ENCODE results near the gene DUSP28. TPM values are rescaled to one million over a fixed set of nuclear protein-coding genes. Genes with fewer than 3 reads are reported as not detected.
A peak's percentile ranks its signal among the peaks of the same experiment; 100 is the strongest.

The DUSP28 gene
- total and polyA plus RNA-seq, 2 of the 13 experiments (the other 11 are each of a cell fraction or from before 2014, with no cell fraction given) = 5.2 to 8.6 TPM

- no peak for TF ChIP-seq ZNF503 (CRISPR knock-in tag; IDR thresholded peaks at IDR 0.05)
- TF ChIP-seq CCAR2 (optimal IDR thresholded peaks at IDR 0.05; ENCODE audit: low read depth, low read length) = no peak
- no peak for TF ChIP-seq ZNF441 (CRISPR knock-in tag; IDR thresholded peaks at IDR 0.05; ENCODE audit: borderline replicate concordance)
Measured at GRCh38 chr2:240584486-240585031, 24.4 kb downstream of the DUSP28 start (continued).

- no TSS peak for BruUV-seq (replicated peaks)
- H3K79me2 ChIP-seq (ENCODE audit: insufficient read depth, low read length) = peaks cover 75% of the 10 kb centered on the region
- intact Hi-C loops (cut with micrococcal nuclease; ENCODE audit: unreplicated experiment) = no loop called here
Measured at GRCh38 chr2:240585101-240585500, 24.9 kb downstream of the DUSP28 start.

More at GRCh38 chr2:240585101-240585500, 24.9 kb downstream of the DUSP28 start:
- no peaks in the 10 kb centered on the region for H3K9me3 ChIP-seq (ENCODE audit: low read length)
- in situ Hi-C loops (cut with HindIII; ENCODE audit: extremely low pct_ligation_motif_present, low pct_unique_long_range_greater_than_20kb) = no loop called here
- ATAC-seq (no peak), FAIRE-seq (no peak), DNase-seq (ENCODE audit: low spot score) (no peak)
- H3K4me3 ChIP-seq (replicated peaks in 1 of 3; ENCODE audit: insufficient read depth in 1 of 3, low read depth in 2 of 3, low read length in 3 of 3) = peak overlapping the region; percentile 83 to 90 (median 88)
- peak overlapping the region; percentile 89 for H3K27ac ChIP-seq (ENCODE audit: extremely low read length, insufficient read depth, low read length)
- 83% methylated on average over 6 of the region's 6 CpGs for WGBS (ENCODE audit: low lambda C conversion rate)
- H3K4me2 ChIP-seq (ENCODE audit: low read depth, low read length) = peak overlapping the region; percentile 98
- no peak overlapping the region for H2AFZ ChIP-seq (ENCODE audit: low read length)
- POLR2A ChIA-PET = interaction anchor here (5.6 to 6.0 kb wide), 3 partner anchors 19 to 25 kb away, joined by 86 to 149 read pairs (median 147); partner anchors contain the start of genes ANKMY1, DUSP28 and RNPEPL1
- peaks cover 7 to 15% of the 10 kb centered on the region in 2 experiments; a peak in 4 of 5 replicates for H3K36me3 ChIP-seq (replicated peaks in 1 of 2; ENCODE audit: control insufficient read depth in 1 of 2, insufficient read depth in 2 of 2, low read length in 2 of 2)
- TF ChIP-seq ZSCAN21 (CRISPR knock-in tag; IDR thresholded peaks at IDR 0.05; ENCODE audit: borderline replicate concordance) (0 out of 2 replicates have a peak, but pooled peaks have one; percentile 44), THAP8 (CRISPR knock-in tag; IDR thresholded peaks at IDR 0.05; ENCODE audit: borderline replicate concordance) (no peak), ZFP36L1 (CRISPR knock-in tag; IDR thresholded peaks at IDR 0.05) (0 out of 2 replicates have a peak, but pooled peaks have one; percentile 31)
- peaks cover 0 to 4% of the 10 kb centered on the region in 2 experiments; a peak in 1 of 5 replicates for H3K27me3 ChIP-seq (ENCODE audit: control insufficient read depth in 1 of 2, insufficient read depth in 2 of 2, low read length in 2 of 2)
- H3K4me1 ChIP-seq (ENCODE audit: insufficient read depth, low read length) = peaks cover 72% of the 10 kb centered on the region
- CTCF ChIA-PET (ENCODE audit: low intra/inter-chr PET ratio, low total read pairs) = no interaction called here
- peaks cover 17% of the 10 kb centered on the region; the same call in 1 of the 2 replicates for H4K20me1 ChIP-seq (ENCODE audit: insufficient read depth, low read length)
- H3K9ac ChIP-seq (ENCODE audit: insufficient read depth, low read depth, low read length) = peak overlapping the region; percentile 98
